ENCODE measurements around the gene ARSA.
A peak's percentile ranks its signal among the peaks of the same experiment; 100 is the strongest.

Gene ARSA

DNA sequence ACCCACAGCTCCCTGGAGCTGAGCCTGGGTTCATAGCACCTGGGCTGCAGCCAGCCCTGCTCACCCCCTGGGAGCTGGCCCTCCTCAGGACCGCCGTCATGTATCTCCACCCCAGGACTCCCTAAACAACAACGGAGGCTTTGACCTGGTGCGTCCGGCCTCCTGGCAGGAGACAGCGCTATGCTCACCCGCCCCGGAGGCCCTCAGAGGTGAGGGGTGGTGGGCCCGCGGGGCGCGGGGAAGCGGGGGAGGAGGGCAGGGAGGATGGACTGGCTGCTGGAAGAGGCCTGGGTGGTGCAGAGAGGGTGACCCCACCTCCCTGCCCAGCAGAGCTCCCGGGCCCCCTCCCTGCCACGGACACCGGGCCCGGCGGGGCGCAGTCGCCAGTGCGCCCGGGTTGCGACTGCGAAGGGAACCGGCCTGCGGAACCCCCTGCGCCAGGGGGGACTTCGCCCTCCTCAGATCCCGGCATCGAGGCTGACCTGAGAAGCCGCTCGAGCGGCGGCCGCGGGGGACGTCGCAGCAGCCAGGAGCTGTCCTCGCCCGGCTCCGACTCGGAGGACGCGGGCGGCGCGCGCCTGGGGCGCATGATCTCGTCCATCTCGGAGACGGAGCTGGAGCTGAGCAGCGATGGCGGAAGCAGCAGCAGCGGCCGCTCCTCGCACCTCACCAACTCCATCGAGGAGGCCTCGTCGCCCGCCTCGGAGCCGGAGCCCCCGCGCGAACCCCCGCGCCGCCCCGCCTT lies 24.3 kb downstream of the ARSA start:
- no peak for DNase-seq

DNA sequence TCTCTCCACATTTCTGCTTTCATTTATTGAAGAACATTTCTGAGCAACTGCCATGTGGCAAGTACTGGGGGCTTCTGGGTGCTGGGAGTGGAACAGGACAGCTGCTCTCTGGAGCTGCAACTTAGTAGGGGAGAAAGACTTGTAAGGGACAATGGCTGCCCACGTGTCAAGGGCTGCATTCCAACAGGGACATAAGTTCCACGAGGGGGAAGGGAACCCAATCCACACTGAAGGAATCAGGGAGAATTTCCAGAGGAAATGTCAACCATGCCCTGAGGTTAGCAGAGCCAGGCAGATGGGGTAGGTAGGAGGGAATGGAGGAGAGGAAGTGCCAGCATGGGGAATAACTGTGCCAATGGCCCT lies 25.6 kb downstream of the ARSA start:
- DNase-seq: no peak

DNA sequence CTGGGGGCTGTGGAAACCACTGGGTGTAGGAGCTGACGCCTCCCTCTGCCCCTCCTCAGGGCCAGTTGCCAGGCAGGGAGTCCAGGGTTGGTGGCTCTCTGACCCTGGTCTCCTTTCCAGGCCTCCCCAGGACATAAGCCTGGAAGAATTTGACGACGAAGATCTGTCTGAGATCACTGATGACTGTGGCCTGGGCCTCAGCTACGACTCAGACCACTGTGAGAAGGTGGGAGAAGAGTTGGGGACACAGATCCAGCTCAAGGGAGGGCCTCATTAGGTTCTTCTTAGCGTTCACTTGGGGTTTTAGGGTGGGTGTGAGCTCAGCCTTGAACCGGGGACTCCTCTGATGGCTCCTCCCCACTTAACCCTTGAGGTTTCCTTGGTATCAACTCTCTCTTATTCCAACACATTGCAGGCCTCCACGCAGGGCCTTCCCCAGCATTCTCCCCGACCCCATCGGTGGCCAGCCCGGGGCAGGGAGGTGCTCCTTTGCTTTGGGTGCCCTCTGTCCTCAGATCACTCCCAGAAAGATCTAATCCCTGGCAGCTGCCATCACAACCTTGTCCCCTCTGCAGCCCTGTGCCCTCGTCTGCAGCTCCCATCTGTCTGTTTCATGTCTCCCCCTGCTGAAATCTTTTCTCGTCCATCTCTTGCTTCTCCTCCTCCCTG lies 26.1 kb downstream of the ARSA start:
- DNase-seq: no peak

DNA sequence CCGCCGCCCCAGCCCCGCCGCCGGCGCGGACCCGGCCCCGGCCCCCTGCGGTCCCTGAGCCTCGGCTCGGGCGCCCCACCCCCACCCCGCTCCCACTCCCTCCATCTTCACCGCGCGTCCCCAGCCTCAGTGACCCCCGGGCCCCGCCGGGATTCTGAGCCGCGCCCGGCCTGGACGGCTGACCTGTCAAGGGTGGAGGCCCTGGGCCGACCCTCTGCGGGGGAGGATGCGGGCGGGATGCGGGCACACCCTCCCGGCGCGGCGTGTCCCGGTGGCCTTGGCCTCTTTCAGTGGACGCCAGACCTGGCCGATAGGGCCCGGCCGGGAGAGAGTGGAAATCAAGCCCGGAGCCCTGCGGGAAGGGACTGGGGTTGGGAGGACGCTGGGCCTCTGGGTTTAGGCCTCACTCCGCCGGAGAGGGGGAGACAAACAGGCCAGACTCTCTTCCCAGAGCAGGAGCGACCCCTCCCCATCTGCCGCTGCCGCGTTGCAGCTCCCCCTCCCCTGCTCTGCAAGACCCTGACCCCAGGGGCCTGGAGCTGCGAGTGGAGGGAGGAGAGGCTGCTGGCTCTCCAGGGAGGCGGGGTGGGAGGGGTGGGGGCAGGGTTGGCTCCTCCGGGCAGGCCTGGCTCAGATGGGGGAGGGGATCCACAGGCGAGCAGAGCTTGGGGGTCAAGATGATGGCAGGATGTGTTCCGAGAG lies 26.8 kb downstream of the ARSA start:
- DNase-seq: peak; percentile 27

DNA sequence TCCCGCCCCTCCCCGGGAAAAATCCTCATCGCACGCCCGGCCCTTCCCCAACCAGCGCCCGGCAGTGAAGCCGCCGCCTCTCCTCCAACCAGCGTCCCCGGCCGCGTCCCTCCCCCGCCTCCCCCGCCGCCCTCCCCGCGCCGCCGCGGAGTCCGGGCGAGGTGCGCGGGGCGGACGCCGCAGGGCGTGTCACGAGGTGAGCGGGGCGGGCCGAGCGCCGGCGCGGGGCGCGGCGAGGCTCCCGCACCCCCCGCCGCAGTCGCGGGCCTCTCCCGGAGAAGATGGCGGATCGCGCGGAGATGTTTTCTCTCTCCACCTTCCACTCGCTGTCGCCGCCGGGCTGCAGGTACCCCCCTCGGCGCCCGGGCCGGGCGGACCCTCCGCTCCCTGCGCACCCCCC lies 27.4 kb downstream of the ARSA start, which contains the start of gene MAPK8IP2:
Gene MAPK8IP2 (plus strand): TSS at position 256 of the 400 bp plus-strand sequence. CDS start 26 bp downstream, at position 282.
- DNase-seq: peak; percentile 31

DNA sequence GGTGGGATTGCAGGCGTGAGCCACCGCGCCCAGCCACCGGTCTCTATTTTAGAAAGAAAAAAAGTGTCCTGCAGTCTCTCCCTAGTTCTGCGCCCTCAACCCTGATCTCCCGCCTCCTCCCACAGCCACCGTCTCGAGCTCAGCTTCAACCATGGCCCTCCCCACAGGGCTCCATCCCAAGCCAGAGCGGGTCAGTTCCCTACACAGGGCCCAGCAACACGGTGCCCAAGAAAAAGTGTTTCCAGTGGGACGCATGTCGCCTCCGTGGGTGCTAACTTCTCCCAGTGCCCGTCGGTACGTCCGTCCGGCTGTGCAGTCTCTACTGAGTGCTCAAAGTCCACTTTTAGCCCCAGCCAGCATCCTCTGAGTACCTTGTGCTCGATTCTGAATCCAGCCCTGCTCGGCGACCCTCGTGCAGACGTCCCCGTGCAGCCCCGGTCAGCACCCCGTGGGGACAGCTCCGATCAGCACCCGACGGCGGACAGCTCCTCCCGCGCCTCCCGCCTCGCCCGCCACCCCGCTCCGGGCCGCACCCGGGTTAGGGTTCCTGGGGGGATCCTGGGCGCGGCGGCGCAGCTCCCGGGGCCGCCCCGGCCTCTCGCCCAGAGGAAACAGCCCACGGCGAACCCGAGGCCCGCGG lies 28.0 kb downstream of the ARSA start:
- DNase-seq: peak; percentile 66

DNA sequence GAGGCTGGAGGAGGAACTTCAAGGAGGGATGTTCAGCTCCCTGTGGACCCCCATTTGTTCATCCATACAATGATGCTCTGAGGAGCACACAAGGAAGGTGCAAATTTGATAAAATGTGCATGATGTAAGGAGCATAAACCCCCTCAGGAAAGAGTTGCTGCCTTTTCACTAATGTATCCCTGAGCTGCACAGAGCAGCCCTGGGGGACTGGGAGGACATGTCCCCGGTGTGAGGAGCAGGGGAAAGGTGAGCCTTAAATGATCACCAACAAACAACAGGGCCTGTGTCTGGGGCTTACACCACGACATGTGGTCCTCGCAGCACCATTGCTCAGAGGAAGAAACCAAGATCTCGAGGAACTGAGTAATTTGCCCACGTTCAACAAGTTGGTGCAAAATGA lies 30.9 kb downstream of the ARSA start:
- DNase-seq: no peak

DNA sequence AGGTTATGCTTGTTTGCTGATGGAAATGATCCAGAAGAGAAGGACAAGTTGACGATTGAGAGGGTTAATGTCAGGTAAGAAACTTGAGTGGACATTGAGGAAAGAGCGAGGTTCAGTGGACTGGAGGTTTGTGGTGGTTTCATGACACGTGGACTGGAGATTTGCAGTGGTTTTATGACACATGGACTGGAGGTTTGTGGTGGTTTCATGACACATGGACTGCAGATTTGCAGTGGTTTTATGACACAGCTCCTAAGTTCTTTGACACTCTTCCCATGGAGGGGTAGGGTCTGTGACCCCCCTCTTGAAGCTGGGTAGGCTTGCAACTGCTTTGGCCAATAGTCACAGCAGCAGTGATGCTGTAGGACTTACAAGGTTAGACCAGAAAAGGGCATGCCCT lies 32.8 kb downstream of the ARSA start:
- no peak for DNase-seq

DNA sequence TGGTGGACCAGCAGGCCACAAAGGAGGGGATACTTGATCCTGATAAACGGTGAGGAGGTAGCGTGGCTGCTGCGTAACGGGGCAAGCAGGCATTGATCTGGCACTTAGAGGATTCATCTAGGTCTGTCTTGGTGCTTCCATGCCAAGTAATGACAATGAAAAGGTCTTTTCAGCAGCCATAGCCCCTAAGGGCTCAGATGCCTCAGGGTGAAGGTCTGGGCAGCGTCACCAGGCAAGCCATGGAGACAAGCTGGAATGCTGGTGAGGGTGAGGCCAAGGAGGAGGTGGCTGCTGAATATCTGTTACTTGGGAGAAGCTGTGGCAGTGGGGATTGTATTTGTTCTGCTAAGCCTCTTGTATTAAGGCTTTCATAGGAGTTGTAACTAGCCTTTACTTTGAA lies 40.5 kb downstream of the ARSA start:
- DNase-seq: no peak

DNA sequence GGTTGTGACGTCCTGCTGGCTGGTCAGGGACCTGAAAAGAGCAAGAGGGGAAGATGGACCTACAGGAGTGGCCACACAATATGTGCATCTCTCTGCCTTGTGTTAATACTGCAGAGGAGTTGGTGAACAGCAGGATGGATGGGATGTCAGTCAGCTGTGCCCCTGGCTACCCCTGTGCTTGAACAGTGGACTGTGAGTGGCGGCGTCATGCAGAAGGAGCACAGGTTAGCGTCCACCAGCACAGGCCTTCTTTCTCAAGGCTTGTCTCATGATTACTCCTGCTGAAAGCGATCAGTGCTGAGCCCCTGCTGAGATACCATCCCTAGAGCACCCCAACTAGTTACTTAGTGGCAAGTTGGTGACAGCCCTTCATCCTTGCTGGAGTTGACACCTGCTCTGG lies 41.5 kb downstream of the ARSA start:
- no peak for DNase-seq

DNA sequence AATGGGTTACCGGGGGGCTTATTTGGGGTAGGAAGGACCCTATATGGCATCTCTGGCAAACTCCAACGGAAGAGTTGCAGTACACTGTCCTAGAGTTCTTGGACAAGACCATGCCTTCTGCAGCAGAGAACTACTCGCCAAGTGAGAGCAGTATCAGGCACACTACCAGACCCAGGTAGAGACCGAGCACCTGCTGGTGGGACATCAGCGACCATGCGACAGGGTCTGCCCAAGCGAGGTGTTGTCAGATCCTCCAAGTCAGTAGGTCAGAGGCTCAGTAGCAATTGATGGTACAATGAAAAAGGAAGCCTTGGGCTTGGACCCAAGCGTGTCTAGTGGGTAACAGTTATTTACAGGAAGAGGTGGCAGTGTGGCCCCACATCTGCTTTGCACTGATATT lies 42.2 kb downstream of the ARSA start:
- no peak for DNase-seq

DNA sequence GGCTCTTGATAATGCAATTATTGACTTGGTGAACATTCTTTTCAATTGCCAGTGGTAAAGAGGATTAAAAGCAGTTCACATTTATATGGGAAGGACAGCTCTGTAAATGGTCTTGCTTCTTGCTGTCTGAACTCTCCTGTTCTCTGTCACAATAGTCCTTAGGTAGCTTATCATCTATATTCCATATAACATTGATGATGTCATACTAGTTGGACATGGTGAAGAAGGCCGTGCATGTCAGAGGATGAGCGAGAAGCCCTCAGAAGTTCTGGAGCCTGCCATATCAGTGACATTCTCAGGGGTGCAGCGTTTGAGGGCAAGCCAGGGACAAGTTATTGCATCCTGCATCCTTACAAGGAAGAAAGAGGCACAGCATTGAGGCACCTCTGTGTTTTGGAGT lies 42.7 kb downstream of the ARSA start:
- DNase-seq: no peak

DNA sequence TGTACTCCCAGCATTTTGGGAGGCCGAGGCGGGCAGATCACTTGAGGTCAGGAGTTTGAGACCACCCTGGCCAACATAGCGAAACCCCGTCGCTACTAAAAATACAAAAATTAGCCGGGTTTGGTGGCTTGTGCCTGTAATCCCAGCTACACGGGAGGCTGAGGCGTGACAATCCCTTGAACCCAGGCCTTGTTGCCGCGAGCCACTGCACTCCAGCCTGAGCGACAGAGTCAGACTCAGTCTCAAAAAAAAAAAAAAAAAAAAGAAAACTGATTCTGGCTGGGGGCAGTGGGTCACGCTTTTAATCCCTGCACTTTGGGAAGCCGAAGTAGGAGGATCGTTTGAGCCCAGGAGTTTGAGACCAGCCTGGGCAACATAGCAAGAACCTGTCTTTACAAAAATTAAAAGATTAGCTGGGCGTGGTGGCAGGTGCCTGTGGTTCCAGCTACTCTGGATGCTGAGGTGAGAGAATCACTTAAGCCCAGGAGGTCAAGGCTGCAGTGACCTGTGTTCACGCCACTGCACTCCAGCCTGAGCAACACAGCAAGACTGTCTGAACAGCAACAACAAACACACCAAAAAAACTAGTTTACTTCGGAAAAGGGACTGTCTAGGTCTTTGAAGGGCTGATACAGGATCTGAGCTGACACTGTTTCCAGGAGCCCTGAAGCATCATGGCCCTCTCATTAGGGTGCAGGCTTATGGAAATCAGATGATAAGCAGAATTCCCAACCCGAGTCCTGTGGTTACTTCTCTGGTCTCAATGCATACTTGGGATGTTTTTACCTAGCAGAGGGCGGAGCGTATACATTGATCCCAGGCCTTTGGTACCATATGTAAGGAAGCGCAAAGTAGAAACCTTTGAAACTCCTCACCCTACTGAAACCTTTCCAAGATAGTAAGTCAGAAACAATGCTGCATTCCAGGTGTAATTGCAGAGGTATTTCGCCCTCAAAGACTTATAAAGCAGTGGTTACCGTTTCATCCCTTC lies 43.6 kb downstream of the ARSA start:
- no peak for DNase-seq

DNA sequence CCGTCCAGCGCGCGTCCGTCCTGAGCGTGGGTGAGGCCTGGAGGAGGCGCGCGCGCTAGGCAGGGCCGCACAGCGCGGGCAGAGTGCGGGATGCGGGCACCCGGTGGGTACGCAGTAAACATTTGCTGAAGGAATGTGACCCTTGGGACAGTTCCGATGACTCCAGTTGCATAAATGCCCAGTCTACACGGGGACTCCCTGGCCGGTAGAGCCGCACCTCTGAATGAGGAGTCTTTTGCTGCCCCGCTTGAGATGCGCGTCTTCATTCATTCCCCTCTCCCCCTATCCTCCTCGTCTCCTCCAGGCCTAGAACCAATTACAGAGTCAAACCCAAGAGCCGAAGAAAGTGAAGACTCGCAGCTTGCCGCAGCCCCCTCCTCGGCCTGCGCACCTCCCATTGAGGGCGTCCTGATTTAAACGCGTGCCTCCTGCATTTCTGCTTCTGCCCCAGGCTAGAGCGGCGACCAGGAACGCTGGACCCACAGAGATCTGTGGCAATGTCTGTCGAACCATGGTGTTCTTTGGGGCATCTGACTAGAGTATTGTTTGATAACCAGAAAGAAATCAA lies 44.6 kb downstream of the ARSA start:
- no peak for DNase-seq

DNA sequence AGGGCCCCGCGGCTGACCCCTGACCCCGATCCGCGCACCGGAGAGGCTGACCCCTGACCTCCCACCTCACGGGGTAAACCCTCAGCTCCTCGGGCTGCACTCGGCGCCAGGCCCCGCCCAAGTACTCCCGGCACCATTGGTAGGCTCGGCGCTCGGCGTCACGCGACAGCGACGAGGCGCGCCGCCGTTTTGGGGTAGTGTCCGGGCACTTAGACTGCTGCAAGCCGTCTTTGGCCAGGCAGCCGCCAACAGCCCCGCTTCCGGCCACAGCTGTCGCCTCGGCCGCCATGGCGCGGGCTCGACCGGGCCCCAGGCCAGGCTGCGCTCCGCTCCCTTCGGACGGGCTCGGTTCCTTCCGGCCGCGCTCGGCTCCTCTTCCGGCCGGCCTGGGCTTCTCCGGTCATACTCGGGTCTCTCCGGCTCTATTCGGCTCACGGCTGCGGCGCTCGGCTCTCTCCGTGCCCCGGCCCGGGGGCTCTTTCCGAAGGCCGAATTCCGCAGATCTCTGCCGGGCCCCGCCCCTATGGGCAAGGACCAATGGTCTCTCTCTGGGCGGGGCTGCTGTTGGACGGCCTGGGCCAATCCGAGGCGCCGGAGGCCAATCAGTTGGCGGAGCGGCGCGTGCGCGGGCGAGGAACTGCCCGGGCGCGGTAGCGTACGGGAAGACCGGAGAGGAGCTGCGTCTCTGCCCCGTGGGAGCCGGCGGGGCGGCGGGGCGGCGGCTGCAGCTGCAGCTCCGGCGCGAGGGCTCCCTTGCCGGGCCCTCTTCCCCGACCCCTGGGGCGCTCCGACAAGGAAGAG lies 45.3 kb downstream of the ARSA start, which contains the start of gene CHKB:
Gene CHKB (minus strand): TSS at position 357 of the 801 bp plus-strand sequence. CDS start 68 bp downstream, at position 289.
- peak; percentile 98 for DNase-seq

DNA sequence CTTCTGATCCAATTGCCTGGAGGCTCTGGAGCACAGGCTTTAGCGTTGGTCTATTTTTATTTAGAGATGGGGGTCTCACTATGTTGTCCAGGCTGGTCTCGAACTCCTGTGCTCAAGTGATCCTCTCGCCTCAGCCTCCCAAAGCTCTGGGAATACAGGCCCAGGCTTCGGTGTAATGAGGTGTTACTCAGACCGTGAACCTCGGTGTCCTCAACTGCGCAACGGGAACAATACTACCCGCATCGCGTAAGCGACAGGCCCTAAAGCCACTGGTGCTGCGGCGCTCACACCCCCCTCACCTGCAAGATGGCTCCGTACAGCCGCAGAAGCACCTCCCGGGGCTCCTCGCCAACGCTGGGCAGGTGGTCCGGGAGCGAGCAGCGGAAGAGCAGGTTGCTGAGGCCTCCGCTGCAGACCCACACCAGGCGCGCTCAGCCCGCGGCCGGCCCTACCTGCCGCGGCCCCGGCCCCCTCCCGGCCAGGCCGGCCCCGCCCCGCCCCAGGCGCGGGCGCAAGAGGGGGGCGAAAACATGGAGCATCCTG lies 45.9 kb downstream of the ARSA start:
- DNase-seq: no peak

DNA sequence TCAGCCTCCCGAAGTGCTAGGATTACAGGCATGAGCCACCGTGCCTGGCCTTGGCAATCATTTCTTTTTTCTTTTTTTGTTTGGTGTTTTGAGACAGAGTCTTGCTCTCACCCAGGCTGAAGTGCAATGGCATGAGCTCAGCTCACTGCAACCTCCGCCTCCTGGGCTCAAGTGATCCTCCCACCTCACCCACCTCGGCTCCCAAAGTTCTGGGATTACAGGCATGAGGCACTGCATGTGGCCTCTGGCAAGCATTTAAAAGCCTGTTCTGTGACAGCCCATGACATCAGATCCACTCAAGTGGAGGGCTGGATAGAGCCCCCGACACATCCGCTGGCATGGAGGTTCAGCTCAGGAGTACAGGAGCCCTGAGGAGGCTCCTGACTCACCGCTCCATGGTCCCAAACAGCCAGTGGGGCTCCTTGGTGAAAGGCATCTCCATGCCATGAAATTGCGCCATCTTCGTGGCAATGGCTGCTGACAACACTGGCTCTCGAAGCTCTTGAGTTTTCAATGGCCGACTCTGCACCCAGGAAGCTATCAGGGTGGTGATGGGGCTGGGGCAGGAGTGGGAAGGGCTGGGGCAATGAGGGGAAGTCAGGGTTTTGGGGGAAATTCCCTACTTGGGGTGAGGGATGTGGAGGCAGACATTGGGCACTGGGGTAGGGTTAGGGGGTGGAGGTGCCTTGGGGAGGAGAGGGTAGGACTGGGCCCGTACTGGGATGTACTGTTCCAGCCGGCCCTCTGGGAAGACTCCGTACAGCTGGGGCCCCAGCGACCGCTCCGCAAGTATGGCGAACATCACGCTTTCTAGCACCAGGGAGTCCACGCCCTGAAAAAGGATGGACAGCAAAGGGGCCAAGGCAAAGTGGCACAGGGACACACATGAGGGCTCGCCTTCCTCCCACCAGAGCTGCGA lies 46.7 kb downstream of the ARSA start:
- no peak for DNase-seq

DNA sequence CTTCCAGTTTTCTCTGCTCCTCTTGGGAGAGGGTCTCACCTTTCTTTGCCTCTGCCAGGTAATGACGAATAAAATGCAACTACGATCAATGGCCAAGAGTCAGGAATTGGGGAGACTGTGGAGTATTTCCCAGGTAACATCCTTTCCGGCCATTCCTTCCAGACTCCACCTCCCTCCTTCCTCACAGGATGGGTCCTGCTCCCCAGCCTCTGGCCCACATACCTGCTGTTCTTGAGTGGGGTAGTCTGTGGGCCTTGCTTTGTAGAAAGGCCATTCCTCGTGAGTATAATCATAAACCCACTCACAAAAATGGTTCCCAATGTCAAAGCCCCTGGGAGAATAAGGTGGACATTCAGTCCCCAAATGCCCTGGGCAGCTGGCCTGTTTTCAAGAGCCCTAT lies 48.2 kb downstream of the ARSA start:
- no peak for DNase-seq

DNA sequence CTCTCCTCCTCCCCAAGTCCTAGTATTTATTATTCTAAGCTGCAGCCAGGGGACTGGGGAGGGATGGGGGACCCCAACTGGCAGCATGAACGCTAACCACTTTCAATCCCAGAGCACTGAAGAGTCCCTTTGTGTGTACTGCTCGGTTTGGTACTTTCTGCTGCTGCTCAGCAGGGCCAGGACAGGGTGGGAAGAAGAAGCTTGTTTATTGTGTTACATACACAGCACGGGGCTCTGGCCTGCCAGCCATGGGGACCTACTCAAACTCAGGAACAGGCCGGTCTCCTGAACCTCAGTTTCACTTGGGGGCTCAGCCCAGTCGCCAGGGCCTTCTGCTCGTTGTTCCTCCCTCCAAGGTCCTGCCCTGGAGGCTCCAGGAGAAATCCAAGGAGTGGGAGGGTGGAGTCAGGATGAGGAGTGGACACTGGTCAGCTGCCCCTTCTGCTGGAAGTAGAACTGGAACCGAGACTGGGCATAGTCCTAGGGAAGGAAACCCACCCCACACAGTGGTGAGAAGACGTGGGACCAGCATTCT lies 49.1 kb downstream of the ARSA start:
- no peak for DNase-seq
